ENCODE data around the gene HDAC4.

Gene HDAC4

DNA sequence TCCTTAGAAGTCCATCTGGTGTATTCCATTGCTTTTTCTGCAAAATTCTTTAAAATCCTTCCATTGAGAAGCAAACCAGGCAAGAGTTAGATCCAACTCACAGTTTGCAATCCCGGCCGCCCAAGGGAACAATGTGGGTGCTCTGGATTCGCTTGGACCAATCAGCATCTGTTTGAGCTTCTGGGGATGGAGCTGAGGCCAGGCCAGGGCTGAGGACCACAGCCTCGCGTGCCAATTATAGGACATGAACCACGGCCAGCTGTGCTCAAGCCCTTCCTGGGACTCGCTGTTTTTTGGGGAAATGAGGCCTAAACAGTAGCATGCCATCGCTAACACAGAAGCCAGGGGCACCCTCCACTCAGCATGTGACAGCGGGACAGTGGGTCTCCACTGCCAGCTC, 270.8 kb downstream of the HDAC4 start:
- no peak for DNase-seq

DNA sequence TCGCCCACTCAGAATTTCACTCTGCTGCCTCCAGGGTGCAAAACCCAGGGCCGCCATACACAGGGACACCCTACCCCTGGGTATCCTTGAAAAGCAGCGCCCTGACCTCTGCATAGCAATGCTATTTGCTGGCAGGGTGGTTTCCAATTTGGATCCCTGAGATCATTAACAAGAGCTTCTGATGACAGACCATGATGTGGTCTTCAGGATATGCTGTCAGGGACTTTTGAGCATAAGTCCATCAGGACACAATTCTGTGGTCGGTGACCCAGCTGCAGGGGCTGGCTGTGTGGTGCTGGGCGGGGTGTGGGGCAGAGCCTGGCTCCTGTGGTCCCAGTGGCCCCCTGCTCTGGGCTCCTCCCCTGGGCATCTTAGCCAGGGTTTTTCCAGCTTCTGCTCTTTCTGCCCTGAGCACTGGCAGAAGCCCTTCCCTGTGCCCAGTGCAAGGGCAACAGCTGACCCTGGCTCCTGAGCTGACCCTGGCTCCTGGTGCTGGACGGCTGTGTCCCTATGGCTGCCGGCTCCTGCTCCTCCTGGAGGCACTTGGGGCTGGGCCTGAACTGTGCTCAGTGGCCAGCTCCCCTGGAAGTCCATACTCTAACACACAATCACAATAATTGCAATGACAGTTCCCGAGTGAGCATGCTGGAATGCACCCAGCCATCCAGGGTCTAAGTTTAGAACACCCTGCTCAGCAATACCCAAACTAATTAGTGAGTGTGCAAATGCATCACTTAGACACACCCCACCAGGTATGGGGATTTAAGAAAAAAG, 271.5 kb downstream of the HDAC4 start:
- peak; percentile 14 for DNase-seq

DNA sequence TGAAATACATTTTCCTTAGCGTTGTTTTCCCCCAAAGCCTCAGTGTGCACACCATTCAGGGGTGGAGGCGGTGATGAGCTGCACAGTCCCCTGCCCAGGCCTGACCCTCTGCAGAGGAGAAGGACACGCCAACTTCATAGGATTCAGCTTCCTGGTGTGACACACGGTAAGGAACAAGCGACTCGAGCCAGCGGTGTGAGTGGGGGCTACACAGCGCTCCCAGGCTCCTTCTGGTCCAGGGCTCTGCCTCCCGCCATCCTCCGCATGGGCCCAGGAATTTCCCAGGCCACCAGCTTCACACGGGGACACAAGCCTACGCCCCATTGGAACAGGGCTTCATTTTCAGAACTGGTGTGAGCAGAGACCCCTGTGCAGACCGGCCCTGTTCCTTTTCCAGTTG, 272.1 kb downstream of the HDAC4 start:
- no peak for DNase-seq

DNA sequence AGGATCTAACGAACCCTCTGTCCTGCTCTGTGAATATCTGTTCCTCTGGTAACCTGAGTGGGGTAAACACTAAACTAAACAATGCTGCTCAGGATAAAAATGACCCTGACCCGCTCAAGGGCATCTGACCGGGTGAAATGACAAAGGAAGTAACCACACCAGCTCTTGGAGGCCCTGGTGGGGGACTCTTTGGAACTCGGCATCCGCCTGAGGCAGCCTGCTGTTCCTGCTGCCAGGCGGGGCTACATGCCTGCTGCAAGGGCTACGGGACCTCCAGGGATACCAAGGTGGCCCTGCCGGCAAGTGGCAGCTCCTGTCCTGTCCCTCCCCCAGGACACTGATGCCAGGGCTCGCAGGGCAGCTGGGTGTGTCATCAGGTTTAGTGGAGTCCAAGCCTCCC, 273.3 kb downstream of the HDAC4 start:
- no peak for DNase-seq

DNA sequence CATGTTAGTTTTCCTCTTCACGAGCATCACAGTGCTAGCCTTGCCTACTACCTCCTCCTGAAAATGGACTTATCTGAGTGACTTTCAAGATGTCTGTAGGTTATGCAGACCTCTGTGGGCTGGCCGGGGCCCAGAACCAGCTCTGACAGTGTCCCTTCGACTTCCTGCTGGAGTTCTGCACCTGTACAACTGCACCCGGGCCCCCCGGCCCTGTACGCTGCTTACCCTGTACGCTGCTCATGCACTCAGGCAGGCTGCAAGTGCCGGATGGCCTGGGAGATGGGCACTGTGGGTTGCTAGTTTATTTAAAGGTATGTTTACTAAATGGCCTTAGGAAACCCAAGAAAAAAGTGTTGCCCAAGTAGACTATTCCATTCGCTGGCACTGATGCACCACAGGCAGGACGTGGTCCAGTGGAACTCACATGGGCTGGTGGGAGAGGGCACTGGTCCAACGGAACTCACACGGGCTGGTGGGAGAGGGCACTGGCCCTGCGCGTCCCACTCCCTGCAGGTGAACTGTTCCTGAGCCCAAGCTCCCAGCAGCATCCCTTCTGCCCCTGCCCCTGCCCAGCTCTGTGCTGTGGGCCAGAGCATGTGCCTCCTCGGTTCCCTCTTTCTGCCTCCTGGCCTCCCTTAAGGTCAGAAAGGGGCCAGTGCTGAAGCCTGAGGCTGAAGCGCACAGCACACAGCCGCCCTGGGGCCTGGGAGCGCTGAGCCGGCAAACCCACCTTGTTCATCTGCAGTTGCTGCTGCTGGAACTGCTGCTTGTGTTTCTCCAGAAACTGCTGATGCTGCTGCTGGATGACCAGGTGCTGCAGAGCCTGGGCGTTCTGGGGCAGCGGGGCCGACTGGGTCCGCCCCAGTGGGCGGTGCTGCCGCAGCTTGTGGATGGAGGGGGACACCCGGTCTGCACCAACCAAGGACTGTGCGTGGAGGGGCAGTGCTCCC, 274.8 kb downstream of the HDAC4 start:
- DNase-seq, result no peak

DNA sequence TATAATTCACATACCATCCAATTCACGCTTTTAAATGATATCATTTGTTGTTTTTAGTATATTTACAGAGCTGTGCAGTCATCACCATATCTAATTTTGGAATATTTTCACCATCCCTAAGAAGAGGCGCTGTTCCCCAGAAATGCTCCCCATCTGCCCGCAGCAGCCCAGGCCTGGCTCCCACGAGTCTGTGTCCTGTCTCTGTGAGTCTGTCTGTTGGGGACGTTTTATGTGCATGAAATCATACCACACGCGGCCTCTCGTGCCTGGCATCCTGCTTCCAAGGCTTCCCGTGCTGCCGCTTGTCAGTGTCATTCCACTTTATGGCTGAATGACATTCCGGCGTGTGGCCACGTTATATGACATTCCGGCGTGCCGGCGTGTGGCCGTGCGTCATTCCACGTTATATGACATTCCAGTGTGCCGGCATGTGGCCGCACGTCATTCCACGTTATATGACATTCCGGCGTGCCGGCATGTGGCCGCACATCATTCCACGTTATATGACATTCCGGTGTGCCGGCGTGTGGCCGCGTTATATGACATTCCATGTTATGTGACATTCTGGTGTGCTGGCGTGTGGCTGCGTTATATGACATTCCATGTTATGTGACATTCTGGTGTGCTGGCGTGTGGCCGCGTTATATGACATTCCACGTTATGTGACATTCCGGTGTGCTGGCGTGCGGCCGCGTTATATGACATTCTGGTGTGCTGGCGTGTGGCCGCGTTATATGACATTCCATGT, 276.5 kb downstream of the HDAC4 start:
- no peak for DNase-seq

DNA sequence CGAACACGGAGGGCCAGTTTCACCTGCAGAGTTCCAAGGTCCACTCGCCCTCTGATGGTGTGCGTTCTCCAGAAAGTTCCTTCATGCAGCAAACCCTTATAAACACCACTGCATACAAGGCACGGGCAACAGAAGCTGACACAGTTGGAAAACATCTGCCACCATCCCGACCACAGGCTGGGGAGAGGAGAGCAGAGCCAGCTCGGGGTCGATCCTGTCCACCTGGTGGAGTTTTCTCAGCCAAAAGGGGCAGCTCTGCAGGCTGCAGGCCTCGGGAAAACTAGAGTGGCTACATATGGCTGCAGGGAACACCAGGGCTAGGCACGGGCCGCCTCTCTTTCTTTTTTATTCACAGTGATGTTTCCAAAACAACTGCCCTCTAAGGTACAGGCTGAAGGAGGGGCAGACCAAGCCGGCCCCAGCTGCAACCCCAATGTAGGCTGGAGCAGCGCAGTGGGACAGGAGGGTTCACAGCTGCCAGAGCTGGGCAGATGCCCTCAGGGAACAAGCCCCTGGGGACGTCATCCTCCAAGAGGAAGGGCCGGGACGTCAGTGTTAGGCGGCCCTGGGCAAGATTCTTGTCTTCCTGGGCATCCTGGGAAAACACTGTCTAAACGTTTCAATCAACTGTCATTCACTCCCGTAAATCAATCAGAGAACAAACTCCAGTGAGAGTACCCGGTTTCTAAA, 278.3 kb downstream of the HDAC4 start:
- DNase-seq, result no peak

DNA sequence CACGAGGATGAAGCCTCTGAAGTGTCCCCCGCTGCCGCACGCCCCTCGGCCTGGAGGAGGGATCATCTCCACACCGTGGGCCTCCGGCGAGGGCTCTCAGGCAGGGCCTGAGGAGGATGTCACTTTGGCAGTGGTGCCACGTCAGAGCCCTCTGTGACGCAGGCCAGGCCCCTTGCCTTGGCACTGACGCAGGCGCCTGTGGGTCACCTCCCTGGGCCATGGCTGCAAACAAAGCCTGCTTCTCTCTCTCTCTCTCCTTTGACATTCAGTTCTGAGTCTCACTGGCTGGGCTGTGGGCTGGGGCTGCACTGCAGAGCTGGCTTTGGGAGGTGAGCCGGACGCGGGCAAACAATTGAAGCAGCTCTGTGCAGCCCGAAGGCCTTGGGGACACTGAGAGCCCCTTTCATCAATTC, 279.2 kb downstream of the HDAC4 start:
- no peak for DNase-seq

DNA sequence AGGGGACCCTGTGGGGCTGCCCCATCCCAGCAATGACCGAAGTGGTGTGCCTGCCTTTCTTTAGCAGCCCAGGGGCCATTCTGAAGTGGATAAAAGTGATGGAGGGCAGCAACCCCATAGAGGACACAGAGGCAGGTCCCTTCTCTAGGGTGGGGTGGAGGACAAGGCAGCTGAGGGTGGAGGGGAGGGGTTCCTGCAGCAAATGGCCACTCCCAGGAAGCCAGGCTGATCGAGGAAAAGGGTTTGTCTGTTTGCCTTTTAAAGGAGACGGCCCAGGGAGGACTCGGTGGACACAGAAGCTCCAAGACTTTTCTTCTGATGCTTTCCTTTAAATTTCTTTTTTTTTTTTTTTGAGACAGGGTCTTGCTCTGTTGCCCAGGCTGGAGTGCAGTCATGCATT, 280.2 kb downstream of the HDAC4 start:
- no peak for DNase-seq

DNA sequence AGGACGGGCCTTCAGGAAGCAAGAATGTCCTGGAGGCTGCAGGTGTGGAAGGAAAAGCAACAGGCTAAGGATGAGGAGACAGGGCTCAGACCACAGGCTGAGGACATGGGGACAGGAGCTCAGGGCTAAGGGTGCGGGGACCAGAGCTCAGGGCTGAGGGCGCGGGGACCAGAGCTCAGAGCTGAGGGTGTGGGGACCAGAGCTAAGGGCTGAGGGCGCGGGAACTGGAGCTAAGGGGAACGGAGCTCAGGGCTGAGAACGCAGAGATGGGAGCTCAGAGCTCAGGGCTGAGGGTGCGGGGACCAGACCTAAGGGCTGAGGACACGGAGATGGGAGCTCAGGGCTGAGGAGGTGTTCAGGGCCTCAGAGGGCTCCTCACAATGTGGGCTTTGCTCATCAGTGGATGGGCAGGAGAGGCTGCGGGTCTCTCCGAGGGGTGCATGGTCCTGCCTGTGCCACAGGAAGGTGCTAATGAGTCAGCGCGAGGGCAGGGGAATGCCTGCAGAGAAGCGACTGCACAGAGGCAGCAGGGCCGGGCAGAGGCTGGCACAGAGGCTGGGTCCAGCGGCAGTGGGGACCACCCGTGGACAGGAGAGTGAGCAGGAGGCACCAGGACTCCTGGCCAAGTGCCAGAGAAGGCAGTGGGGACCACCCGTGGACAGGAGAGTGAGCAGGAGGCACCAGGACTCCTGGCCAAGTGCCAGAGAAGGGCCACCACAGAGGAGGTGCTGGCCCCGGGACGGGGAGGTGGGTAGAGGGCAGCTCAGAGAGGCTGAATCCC, 281.3 kb downstream of the HDAC4 start:
- DNase-seq, result no peak

DNA sequence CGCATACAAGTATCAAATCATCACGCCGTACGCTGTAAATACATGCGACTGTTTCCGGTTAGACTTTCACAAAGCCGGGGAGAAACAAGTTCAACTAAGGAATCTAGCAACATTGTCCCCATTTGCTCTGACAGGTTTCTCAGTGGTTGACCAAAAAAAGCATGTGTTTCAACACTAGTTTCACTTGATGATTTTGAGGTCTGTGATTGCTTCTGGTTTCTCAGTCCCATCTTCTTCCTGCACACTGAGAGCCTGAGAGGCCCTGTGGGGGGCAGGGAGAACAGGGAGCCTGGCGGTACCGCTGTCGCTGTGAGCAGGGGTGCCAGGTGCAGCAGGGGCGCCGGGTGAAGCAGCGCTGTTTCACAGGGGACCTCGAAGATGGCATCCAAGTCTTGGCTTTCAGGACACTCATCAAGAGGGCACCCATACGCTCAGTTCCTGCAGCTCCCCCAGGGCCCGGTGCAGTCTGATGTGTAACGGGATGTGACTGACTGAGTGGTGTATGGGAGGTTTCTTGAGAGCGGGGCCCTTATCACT, 282.1 kb downstream of the HDAC4 start:
- no peak for DNase-seq

DNA sequence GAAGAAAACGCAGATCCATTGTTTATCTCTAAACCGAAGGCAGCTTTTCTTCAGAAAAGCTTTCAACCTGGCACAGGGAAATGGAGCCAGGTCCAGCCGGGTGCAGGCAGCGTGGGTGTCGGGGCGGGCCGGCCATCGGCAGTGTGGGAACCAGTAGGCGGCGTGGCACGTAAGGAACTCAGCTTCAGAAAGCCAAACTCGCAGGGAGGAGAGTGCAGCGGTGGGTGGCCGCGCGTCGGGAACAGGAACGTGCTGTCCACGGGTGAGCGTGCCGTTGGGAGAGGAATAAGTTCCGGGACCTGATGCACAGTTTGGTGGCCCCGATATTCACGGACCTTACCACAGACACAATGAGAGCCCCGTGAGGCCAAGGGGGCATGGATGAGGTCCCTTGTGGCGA, 282.6 kb downstream of the HDAC4 start:
- no peak for DNase-seq

DNA sequence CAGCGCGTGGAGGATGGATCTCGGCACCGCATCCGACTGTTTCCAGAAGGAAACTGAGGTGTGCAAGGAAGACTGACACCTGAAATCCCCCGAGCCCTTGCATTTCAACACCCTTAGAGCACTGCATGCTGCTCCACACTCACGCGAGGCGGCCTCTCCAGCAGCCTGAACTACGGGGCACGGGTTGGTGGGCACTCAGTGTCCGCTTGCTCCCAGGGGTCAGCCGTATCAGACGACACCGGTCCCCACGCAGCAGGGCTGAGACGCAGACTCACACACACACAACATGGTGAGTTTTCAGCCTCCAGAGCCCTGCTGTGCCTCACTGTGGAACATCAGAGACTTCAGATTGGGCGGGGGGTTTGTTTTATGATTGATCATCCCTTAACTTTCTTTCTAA, 283.0 kb downstream of the HDAC4 start:
- DNase-seq, result no peak

DNA sequence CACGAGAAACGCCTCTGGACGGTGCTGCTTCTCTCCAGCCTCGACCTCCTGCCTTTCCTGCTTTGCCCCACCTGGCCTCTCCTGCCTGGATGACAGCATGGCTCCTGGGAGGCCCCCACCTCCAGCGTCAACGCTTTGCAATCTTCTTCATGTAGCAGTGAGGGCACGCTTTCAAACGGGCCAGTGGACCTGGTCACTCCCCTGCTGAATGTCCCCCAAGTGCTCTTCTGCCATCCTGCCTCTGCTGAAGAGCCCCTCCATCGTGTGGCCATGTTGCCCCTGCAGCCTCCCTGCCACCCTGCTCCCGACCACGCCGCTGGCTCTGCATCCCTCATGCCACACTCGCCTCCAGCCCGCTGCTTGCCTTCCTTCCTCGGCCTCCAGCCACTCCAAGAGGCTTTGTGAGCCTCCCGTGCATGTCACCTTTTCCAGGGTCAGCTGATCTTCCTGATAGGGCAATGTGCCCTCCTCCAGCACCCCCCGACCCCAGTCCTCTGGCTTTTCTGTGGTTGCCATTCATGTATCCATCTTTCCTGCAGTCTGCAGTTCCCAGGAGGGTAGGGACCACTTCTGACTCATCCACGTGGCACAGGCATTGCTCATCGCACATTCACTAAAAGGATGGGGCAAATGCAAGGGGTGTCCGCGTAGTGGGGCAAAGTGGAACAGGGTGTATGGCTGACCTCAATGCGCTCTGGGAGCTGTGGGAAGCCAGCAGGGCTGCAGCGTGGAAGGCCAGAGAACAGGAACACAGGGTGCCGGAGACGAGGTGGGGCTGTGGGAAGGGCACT, 284.2 kb downstream of the HDAC4 start:
- DNase-seq, result peak; percentile 37

DNA sequence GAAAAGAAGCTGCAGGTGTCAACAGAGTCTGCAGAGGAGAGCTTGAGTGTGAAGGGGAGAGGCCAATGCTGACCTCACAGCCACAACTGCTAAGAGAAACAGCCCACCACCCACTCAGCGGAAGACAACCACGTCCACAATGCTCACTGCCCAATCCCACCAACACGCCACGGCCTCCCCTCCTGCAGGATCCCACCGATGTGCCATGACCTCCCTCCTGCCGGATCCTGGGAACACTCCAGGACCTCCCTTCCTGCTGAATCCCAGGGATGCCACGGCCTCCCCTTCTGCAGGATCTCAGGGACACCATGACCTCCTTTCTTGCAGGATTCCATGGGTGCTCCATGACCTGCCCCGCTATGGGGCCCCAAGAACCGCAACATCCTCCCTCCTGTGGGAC, 285.2 kb downstream of the HDAC4 start:
- no peak for DNase-seq

DNA sequence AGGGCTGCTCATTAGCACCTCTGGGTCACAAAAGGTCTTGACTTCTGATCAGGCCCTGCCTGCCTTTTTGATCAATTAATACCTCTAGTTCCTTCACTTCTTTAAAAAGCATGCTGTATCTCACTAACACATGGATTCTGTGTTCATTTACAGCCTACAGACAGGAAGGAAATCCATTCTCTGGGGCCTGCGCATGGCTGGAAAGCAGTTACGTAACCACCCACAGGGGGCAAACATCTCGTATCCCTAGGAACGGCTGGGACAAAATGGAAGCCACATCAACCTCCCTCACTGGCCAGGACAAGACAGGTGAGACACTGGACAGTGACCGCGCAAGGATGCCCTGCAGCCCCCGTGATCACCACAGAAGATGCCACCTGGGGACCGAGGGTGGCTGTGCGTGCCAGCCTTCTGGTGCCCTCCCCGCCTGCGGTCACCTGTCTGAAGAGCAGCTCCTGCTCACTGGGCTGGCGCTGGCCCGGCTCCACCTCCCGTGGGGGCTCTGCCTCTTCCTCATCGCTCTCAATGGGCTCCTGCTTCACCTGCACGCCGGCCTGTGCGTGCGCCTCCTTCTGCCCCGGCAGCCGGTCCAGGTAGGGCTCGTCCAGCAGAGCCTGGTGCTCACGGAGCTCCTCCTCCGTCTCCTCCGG, 286.1 kb downstream of the HDAC4 start:
- no peak for DNase-seq

DNA sequence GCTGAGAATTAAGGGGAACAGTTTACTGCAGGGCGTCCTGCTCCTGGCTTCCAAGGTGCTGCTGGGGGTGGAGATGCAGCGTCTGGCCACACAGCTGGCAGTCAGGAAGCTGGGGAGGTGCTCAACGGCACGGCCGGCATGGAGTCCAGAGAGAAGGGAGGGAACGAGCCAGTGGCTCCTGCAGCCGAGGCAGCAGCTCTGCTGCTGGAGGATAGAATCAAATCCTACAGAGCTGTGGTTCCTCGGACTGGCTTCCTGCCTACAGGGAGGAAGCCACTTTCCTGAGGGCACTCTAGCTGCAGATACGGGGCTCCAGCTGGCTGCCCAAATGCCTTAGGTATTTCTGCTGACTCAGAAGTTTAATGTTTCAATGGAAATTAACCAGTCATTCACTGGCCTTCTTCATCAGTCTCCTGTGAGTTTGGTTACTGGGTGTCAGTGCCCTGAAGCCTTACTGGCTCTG, 286.7 kb downstream of the HDAC4 start:
- DNase-seq, result peak; percentile 34

DNA sequence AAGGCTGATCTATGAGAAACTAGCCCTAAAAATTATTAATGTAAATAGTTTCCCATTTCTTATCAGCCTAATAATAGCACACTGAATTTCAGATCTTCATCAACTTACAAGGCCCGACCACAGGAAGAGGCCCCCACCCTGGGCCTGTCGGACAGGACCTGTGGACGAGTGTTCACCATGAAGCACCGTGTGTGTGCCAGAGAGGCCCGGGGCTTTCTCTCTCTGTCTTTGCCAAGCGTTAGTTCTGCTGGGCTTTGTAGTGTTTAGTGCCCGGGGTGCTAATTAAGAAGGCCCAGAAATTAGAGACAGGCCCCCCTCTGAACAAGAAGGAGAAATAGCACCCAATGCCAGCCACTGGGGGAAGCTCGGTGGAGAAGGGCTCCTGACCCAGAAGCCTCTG, 287.2 kb downstream of the HDAC4 start:
- no peak for DNase-seq

DNA sequence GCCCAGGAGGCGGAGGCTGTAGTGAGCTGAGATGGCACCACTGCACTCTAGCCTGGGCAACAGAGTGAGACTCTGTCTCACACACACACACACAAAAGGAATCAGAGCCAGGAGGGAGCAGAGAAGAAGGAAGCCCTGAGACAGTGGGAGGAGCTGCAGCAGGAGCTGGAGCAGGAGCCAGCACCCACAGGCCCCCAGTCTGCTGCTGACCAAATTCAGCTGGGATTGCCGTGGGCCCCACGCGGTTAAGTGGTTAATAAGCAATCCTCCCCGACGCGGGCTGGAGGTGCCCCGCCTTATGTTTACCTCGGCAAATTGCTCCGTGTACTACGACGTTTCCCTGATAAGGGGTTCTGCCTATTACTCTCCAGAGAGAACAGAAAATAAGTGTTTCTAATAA, 287.6 kb downstream of the HDAC4 start:
- peak; percentile 16 for DNase-seq

DNA sequence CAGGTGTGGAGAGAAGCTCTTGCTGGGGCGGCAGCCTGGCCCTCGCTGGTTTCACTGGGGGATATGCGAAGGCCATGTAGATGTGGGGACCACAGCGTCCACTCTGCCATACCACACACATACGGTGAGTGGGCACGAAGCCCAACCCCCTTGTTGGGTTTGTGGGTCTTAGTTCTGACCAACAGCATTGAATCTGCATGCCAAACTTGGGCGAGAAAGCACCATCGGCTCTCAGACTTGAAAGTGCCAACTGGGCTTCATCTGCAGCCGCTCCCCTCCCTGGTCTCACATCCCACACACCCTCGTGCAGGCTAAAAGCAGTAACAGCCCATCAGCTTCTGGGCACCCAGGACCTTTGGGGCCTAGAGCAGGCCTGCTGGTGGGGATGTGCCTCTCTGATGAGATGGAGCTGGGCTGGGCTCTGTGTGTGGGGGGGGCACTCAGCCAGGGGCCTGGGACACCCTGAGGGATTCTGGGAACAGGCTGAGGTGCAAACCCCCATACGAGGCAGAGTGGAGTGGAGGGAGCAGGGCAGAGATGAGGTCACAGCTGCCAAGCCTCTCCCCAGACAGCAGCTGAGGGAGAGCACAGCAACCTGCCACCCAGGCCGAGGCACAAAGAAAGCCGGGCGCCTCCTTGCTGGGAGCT, 288.6 kb downstream of the HDAC4 start:
- no peak for DNase-seq
